K562 (cell line): Measurements from ENCODE around the gene IRS1. TPM values are rescaled to one million over a fixed set of nuclear protein-coding genes. Genes with fewer than 3 reads are reported as not detected.

Source experiments
- CGGBP1 ChIP-seq: fragments of 250-450 bp; sonication (Bioruptor Pico); IDR thresholded peaks from 2 replicates; pipeline ENCODE4 v1.9.0; 2021; ENCODE audit warnings: mild to moderate bottlenecking
- CTBP1 ChIP-seq: fragments of 450-650 bp; IDR thresholded peaks from 2 replicates; pipeline ENCODE4 v1.6.1; 2016; ENCODE audit warnings: borderline replicate concordance
- EZH2 ChIP-seq: IDR thresholded peaks from 2 replicates; pipeline ENCODE4 v1.6.1; 2012; ENCODE audit warnings: low read depth, mild to moderate bottlenecking, inconsistent platforms, low read length, borderline replicate concordance
- FOXJ2 ChIP-seq: fragments of 200-800 bp; sonication (Bioruptor generic); IDR thresholded peaks from 2 replicates; pipeline ENCODE4 v1.6.1; 2016; ENCODE audit warnings: missing genetic modification characterization, missing compliant biosample characterization
- HDAC2 ChIP-seq: fragments of 450-650 bp; IDR thresholded peaks from 2 replicates; pipeline ENCODE4 v1.6.1; 2016; ENCODE audit warnings: mild to moderate bottlenecking
- ILF3 ChIP-seq: fragments of 450-650 bp; IDR thresholded peaks from 2 replicates; pipeline ENCODE4 v1.6.1; 2018; ENCODE audit warnings: antibody characterized with exemption, mild to moderate bottlenecking, moderate library complexity, borderline replicate concordance
- NCOR1 ChIP-seq: fragments of 450-650 bp; IDR thresholded peaks from 2 replicates; pipeline ENCODE4 v1.6.1; 2016; ENCODE audit warnings: mild to moderate bottlenecking, moderate library complexity
- NR2C2 ChIP-seq, 2 experiments: fragments of 200-800 bp in 1 of 2; sonication (Bioruptor generic) in 1 of 2; sonication (generic) in 1 of 2; formaldehyde crosslinking in 1 of 2; IDR thresholded peaks; 2 replicates each; pipeline versions ENCODE4 v1.6.1 to v1.8.0; 2016 to 2022; ENCODE audit warnings: mild to moderate bottlenecking in 1 of 2, missing compliant biosample characterization in 1 of 2, missing genetic modification characterization in 1 of 2, missing genetic modification reagents in 1 of 2
- PHF20 ChIP-seq: fragments of 450-650 bp; IDR thresholded peaks from 2 replicates; pipeline ENCODE4 v1.6.1; 2018; ENCODE audit not compliant: partially characterized antibody
- RBM34 ChIP-seq: fragments of 200-400 bp; formaldehyde crosslinking; IDR thresholded peaks from 2 replicates; pipeline ENCODE4 v1.6.1; 2018; ENCODE audit warnings: low read length, borderline replicate concordance; ENCODE audit not compliant: insufficient read depth
- ZBTB33 ChIP-seq: sonication (generic); formaldehyde crosslinking; IDR thresholded peaks from 2 replicates; pipeline ENCODE4 v1.8.1; 2023; ENCODE audit warnings: mild to moderate bottlenecking, missing genetic modification reagents
- ZBTB7A ChIP-seq: IDR thresholded peaks from 2 replicates; pipeline ENCODE4 v1.6.1; 2011; ENCODE audit warnings: low read depth, mild to moderate bottlenecking, low read length, moderate library complexity, borderline replicate concordance; ENCODE audit not compliant: control insufficient read depth
- ZFP30 ChIP-seq: fragments of 250-450 bp; sonication (Bioruptor Pico); IDR thresholded peaks from 2 replicates; pipeline ENCODE4 v1.8.0; 2022; ENCODE audit warnings: moderate library complexity, mild to moderate bottlenecking, inconsistent platforms, borderline replicate concordance
- ZNF121 ChIP-seq: sonication (generic); formaldehyde crosslinking; conservative IDR thresholded peaks from 2 replicates; pipeline ENCODE4 v1.8.0; 2022; ENCODE audit warnings: missing genetic modification reagents
- ZNF165 ChIP-seq: fragments of 250-450 bp; sonication (Bioruptor Pico); IDR thresholded peaks from 2 replicates; pipeline ENCODE4 v1.4.0; 2020; ENCODE audit warnings: borderline replicate concordance
- ZNF407 ChIP-seq: fragments of 450-650 bp; IDR thresholded peaks from 2 replicates; pipeline ENCODE4 v1.6.1; 2016; ENCODE audit warnings: low read depth
- polyA plus RNA-seq, 8 experiments: library from polyadenylated mRNA; depleted of rRNA in 4 of 8; stranded (reverse) in 5 of 8; unstranded in 3 of 8; fragments of >200 nt; fragmentation: Nextera tagmentation in 2 of 8; fragmentation: Illumina TruSeq in 1 of 8; extraction: Ambion mirVana in 2 of 8; extraction: Trizol in 1 of 8; gene quantifications; 2 replicates each; pipeline versions ENCODE4 v1.2.1 to v1.2.3, GENCODE V29; 2011 to 2014; ENCODE audit warnings: inconsistent platforms in 1 of 8, missing spikeins in 1 of 8
- total RNA-seq, 7 experiments: library from RNA; depleted of rRNA in 6 of 7; stranded (reverse); fragments of >200 nt in 6 of 7; fragmentation: Illumina TruSeq in 2 of 7; extraction: Trizol in 2 of 7; gene quantifications; 2 replicates each; pipeline versions ENCODE4 v1.2.1 to v1.2.3, GENCODE V29; 2011 to 2021; ENCODE audit warnings: low replicate concordance in 1 of 7

IRS1 gene
- total and polyA plus RNA-seq, 9 of the 15 experiments (the other 6 are each of a cell fraction or from before 2014, with no cell fraction given): under 0.01 to 0.31 (median 0.08) TPM; not detected in 1

- TF ChIP-seq ZNF407 (peak; percentile 82), NCOR1 (peak; percentile 19; the same call in 1 of the 2 replicates), ZBTB33 (CRISPR knock-in tag) (peak; percentile 77), RBM34 (no peak), HDAC2 (peak; percentile 31; the same call in 1 of the 2 replicates), ZFP30 (CRISPR knock-in tag) (no peak), FOXJ2 (tag) (no peak), PHF20 (no peak), CGGBP1 (CRISPR knock-in tag) (no peak), ILF3 (no peak), ZNF165 (no peak), NR2C2 (CRISPR knock-in tag; IDR thresholded peaks at IDR 0.05) (no peak), NR2C2 (tag; IDR thresholded peaks at IDR 0.05) (peak; percentile 89), ZNF121 (no peak), ZBTB7A (peak; percentile 69; the same call in 1 of the 2 replicates), CTBP1 (peak; percentile 36), EZH2 (no peak)
These were observed 36.4 kb upstream of the IRS1 start, which contains the start of gene RHBDD1 (continued) for GRCh38 chr2:226835796-226836547.
